HEK293T (cell line): Measurements from ENCODE around the gene ADAM22.

Experiments used
- ARNT ChIP-seq: fragments of 450-650 bp; IDR thresholded peaks from 2 replicates; pipeline ENCODE4 v1.6.1; 2017; ENCODE audit warnings: mild to moderate bottlenecking
- CTBP1 ChIP-seq: fragments of 450-650 bp; IDR thresholded peaks from 2 replicates; pipeline ENCODE4 v1.6.1; 2016; ENCODE audit warnings: borderline replicate concordance
- HDGF ChIP-seq: fragments of 450-650 bp; IDR thresholded peaks from 2 replicates; pipeline ENCODE4 v1.6.1; 2017; ENCODE audit warnings: antibody characterized with exemption, borderline replicate concordance
- SP1 ChIP-seq: fragments of 450-650 bp; IDR thresholded peaks from 2 replicates; pipeline ENCODE4 v1.6.1; 2017
- TARDBP ChIP-seq: fragments of 450-650 bp; IDR thresholded peaks from 2 replicates; pipeline ENCODE4 v1.6.1; 2016

GRCh38 chr7:88167721-88168120 is 233.7 kb downstream of the ADAM22 start:
- TF ChIP-seq CTBP1 (no peak), ARNT (no peak), HDGF (no peak), TARDBP (no peak), SP1 (no peak)
